SK-N-SH treated with all-trans-retinoic acid at 6 μM for 48 hours (cell line): ENCODE results near the gene LRRC53.

Experiments used
- ATAC-seq: fragments of 200-7000 bp; cut with Tn5 transposase; 3 replicates; pipeline ENCODE4 v1.9.1; 2020; ENCODE audit warnings: mild to moderate bottlenecking, moderate library complexity
- ARNTL ChIP-seq: fragments of 450-650 bp; formaldehyde crosslinking; IDR thresholded peaks from 2 replicates; pipeline ENCODE4 v1.5.0; 2020; ENCODE audit warnings: low read depth, mild to moderate bottlenecking, moderate library complexity, borderline replicate concordance
- CSDC2 ChIP-seq: fragments of 250-450 bp; sonication (Bioruptor Pico); IDR thresholded peaks from 2 replicates; pipeline ENCODE4 v1.5.0; 2020; ENCODE audit warnings: mild to moderate bottlenecking, moderate library complexity
- CSRNP3 ChIP-seq: fragments of 250-450 bp; sonication (Bioruptor Pico); IDR thresholded peaks from 2 replicates; pipeline ENCODE4 v1.5.1; 2021; ENCODE audit warnings: mild to moderate bottlenecking, moderate library complexity
- GLIS3 ChIP-seq: fragments of 250-450 bp; sonication (Bioruptor Pico); IDR thresholded peaks from 2 replicates; pipeline ENCODE4 v1.5.0; 2020; ENCODE audit warnings: mild to moderate bottlenecking, moderate library complexity
- ISL1 ChIP-seq: fragments of 250-450 bp; sonication (Bioruptor Pico); IDR thresholded peaks from 2 replicates; pipeline ENCODE4 v2.1.2; 2022; ENCODE audit warnings: mild to moderate bottlenecking, moderate library complexity
- POU6F1 ChIP-seq: fragments of 250-450 bp; sonication (Bioruptor Pico); IDR thresholded peaks from 2 replicates; pipeline ENCODE4 v1.8.0; 2021; ENCODE audit warnings: low read depth, mild to moderate bottlenecking, moderate library complexity, borderline replicate concordance
- SNAI2 ChIP-seq: fragments of 250-450 bp; sonication (Bioruptor Pico); IDR thresholded peaks from 2 replicates; pipeline ENCODE4 v1.5.0; 2020; ENCODE audit warnings: mild to moderate bottlenecking, moderate library complexity
- TOX ChIP-seq: fragments of 250-450 bp; sonication (Bioruptor Pico); IDR thresholded peaks from 2 replicates; pipeline ENCODE4 v1.8.0; 2021; ENCODE audit warnings: mild to moderate bottlenecking, moderate library complexity, borderline replicate concordance
- TSHZ2 ChIP-seq: fragments of 250-450 bp; sonication (Bioruptor Pico); IDR thresholded peaks from 2 replicates; pipeline ENCODE4 v1.5.0; 2020; ENCODE audit warnings: mild to moderate bottlenecking, moderate library complexity
- ZC3H10 ChIP-seq: fragments of 250-450 bp; sonication (Bioruptor Pico); IDR thresholded peaks from 2 replicates; pipeline ENCODE4 v1.5.1; 2021; ENCODE audit warnings: mild to moderate bottlenecking, moderate library complexity
- ZFP3 ChIP-seq: fragments of 250-450 bp; sonication (Bioruptor Pico); IDR thresholded peaks from 2 replicates; pipeline ENCODE4 v1.5.0; 2020; ENCODE audit warnings: mild to moderate bottlenecking, moderate library complexity
- ZFP30 ChIP-seq: fragments of 450-650 bp; formaldehyde crosslinking; IDR thresholded peaks from 2 replicates; pipeline ENCODE4 v1.5.0; 2022; ENCODE audit warnings: mild to moderate bottlenecking, moderate library complexity
- ZNF565 ChIP-seq: fragments of 450-650 bp; formaldehyde crosslinking; conservative IDR thresholded peaks from 2 replicates; pipeline ENCODE4 v1.5.0; 2020; ENCODE audit warnings: low read depth, mild to moderate bottlenecking, moderate library complexity
- TF ChIP-seq, protein P1 (sequence below): fragments of 250-450 bp; sonication (Bioruptor Pico); IDR thresholded peaks from 2 replicates; pipeline ENCODE4 v1.8.0; 2020; ENCODE audit warnings: mild to moderate bottlenecking, moderate library complexity, borderline replicate concordance
- TF ChIP-seq, protein P2 (sequence below): fragments of 250-450 bp; sonication (Bioruptor Pico); IDR thresholded peaks from 2 replicates; pipeline ENCODE4 v1.5.1; 2020; ENCODE audit warnings: low read depth, mild to moderate bottlenecking, moderate library complexity

LRRC53 gene

GRCh38 chr1:74522148-74522547 is 9.7 kb upstream of the LRRC53 start:
- ATAC-seq = no peak; the same call in 2 of the 3 replicates
- TF ChIP-seq ZFP30 (CRISPR knock-in tag) = no peak
- no peak for TF ChIP-seq TSHZ2 (CRISPR knock-in tag)
- no peak for TF ChIP-seq POU6F1 (CRISPR knock-in tag)
- no peak for TF ChIP-seq TOX (CRISPR knock-in tag)
- TF ChIP-seq ZNF565 (CRISPR knock-in tag) = no peak
- TF ChIP-seq ZFP3 = no peak
- TF ChIP-seq, protein P1, sequence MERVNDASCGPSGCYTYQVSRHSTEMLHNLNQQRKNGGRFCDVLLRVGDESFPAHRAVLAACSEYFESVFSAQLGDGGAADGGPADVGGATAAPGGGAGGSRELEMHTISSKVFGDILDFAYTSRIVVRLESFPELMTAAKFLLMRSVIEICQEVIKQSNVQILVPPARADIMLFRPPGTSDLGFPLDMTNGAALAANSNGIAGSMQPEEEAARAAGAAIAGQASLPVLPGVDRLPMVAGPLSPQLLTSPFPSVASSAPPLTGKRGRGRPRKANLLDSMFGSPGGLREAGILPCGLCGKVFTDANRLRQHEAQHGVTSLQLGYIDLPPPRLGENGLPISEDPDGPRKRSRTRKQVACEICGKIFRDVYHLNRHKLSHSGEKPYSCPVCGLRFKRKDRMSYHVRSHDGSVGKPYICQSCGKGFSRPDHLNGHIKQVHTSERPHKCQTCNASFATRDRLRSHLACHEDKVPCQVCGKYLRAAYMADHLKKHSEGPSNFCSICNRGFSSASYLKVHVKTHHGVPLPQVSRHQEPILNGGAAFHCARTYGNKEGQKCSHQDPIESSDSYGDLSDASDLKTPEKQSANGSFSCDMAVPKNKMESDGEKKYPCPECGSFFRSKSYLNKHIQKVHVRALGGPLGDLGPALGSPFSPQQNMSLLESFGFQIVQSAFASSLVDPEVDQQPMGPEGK (CRISPR knock-in tag) = no peak
- TF ChIP-seq ARNTL (CRISPR knock-in tag) = no peak
- TF ChIP-seq ZC3H10 (CRISPR knock-in tag) = no peak

DNA sequence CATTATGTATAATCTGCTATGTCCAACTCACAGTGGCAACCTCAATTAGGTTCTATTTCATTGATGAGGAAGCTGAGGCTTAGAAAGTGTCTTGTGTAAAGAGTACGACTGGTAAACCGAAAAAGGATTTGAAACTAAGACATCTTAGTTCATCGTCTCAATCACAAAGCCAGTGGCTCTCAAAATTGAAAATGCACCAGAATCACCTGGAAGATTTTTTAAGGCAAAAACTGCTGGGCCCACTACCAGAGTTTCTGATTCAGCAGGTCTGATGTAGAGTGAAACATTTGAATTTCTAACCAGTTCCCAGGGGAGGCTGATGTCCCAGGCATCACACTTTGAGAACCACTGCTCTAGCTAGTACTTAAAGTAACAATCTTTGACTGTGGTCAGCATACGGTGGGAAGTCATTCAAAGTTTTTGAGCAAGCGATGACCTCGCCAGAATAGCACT is 5.2 kb upstream of the LRRC53 start:
- TF ChIP-seq SNAI2 (CRISPR knock-in tag) (no peak), CSDC2 (no peak), GLIS3 (no peak), CSRNP3 (no peak)
- TF ChIP-seq, protein P2, sequence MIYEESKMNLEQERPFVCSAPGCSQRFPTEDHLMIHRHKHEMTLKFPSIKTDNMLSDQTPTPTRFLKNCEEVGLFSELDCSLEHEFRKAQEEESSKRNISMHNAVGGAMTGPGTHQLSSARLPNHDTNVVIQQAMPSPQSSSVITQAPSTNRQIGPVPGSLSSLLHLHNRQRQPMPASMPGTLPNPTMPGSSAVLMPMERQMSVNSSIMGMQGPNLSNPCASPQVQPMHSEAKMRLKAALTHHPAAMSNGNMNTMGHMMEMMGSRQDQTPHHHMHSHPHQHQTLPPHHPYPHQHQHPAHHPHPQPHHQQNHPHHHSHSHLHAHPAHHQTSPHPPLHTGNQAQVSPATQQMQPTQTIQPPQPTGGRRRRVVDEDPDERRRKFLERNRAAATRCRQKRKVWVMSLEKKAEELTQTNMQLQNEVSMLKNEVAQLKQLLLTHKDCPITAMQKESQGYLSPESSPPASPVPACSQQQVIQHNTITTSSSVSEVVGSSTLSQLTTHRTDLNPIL (CRISPR knock-in tag) = no peak
- ATAC-seq = no peak

DNA sequence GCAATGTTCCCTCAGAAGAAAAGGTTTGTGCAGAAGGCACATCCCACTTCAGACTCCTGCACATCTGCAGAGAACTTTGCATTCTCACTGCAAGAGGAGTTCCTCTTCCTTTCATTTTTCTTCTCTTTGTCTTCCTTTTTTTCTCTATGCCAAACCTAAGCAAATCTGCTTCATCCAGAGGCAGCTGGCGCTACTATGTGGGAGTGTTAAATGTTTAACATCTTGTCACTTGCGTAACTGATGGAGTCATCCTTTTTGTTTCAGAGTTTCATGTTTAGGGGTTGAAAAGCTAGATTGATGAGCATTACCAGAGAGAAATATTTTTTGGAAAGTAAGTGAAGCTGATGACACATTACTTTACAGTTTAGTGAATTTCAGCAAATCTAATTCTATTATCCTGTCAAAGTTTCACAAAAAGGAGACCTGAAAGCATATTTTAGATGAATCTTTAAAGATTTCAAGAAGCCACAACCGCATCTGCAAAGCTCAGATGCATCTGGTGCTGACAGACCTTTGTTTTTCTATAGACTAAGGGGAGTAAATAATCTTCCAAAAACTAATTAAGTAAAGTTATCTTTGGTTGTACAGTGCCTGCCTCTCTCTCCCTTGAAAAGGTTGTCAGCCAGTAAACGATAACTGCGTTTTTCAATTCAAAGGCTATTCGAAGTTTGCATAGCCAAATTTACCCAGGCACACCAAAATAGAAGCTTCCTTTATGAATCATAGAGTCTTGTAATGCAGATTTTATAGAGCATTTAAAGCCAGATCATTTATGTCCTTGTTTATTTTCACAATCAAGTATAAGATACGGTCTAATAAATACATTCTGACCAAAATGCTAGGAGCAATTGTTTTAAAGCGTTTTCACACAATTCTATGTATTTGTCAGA is 1.2 kb upstream of the LRRC53 start:
- TF ChIP-seq CSRNP3 (no peak), ISL1 (CRISPR knock-in tag) (peak; percentile 73)
- ATAC-seq = no peak

DNA sequence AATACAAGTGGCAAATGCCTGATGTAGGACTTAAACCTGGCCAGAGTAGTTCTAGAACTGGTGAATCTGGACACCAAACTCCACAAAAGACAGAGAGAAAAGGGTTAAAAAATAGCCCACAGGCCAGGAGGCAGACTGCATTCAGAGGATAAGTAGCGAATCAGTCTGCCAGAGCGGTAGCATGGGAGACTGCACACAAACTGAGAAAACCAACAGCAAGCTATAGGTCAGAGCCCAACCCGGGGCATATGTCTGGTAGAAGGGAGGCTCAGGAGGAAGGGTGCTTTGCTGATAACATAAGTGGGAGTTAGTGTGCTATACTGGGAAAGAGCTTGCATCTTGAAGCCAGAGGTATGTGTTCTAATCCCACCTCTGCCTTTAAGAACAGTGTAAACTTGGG is 4.0 kb downstream of the LRRC53 start:
- TF ChIP-seq ZFP3 (no peak), ZC3H10 (CRISPR knock-in tag) (no peak)
- no peak for ATAC-seq
